Measurements from ENCODE around the gene KIR3DL3.
"Not testable (repeated sequence)": the region's sequence is repeated elsewhere in the genome, so short reads cannot be mapped to it uniquely, and the experiment has no call there.

Gene KIR3DL3

DNA sequence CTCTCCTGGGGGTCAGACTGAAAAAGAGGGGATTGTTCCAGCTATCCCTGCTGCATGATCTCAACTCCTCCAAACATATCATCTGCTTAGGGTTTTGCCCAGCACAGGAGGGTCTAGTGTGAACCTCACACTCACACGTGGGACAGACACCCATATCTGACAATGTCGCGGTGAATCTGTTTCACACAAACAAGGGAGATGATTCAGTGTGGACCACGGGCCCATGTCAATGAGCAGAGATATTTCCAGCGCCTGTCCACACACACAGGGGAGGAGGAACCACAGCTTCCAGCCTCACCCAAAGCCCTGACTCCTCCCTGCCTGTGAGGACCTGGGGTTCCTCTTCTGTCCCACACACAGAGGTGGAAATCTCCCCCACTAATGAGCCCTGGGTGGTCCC lies 29.6 kb upstream of the KIR3DL3 start:
- Histone ChIP-seq H4K8ac (ENCODE audit: low read depth, low read length) (no peak overlapping the region), H2BK12ac (ENCODE audit: low read length) (no peak overlapping the region), H2AK5ac (ENCODE audit: low read length) (no peak overlapping the region), H4K91ac (ENCODE audit: low read depth, low read length) (no peak overlapping the region), H3K9me3 (ENCODE audit: insufficient read depth, low read depth, low read length) (peaks cover 34% of the 10 kb centered on the region), H3K14ac (ENCODE audit: low read length) (no peak overlapping the region), H3K4me1 (ENCODE audit: control insufficient read depth in 1 of 2, insufficient read depth in 2 of 2, low read length in 2 of 2) (no peaks in the 10 kb centered on the region), H2BK120ac (ENCODE audit: insufficient read depth, low read length, poor library complexity) (no peak overlapping the region), H4K12ac (ENCODE audit: low read depth, low read length) (no peak overlapping the region), H2BK5ac (ENCODE audit: low read depth, low read length, poor library complexity) (no peak overlapping the region), H3K27me3 (ENCODE audit: insufficient read depth, low read length) (no peaks in the 10 kb centered on the region), H3K9ac (ENCODE audit: low read length) (no peak overlapping the region), H3K18ac (ENCODE audit: low read length) (no peak overlapping the region), H3K36me3 (ENCODE audit: control insufficient read depth in 1 of 2, insufficient read depth in 2 of 2, low read length in 2 of 2) (no peaks in the 10 kb centered on the region), H3K4me2 (ENCODE audit: low read length) (no peak overlapping the region), H3K23ac (ENCODE audit: low read length) (no peak overlapping the region), H3K79me2 (ENCODE audit: control insufficient read depth, insufficient read depth, low read length, poor library complexity) (no peaks in the 10 kb centered on the region), H3K27ac (ENCODE audit: low read depth, low read length) (no peak overlapping the region), H2AFZ (ENCODE audit: insufficient read depth, low read length, poor library complexity) (no peak overlapping the region), H3K4me3 (ENCODE audit: low read depth, low read length) (no peak overlapping the region), H3K4ac (ENCODE audit: low read depth, low read length) (no peak overlapping the region), H3K79me1 (ENCODE audit: low read length) (no peaks in the 10 kb centered on the region)
- DNase-seq = no peak
- no CpG with 5 or more reads among the region's 5 CpGs for WGBS (ENCODE audit: extremely low coverage, insufficient coverage, insufficient read length)

DNA sequence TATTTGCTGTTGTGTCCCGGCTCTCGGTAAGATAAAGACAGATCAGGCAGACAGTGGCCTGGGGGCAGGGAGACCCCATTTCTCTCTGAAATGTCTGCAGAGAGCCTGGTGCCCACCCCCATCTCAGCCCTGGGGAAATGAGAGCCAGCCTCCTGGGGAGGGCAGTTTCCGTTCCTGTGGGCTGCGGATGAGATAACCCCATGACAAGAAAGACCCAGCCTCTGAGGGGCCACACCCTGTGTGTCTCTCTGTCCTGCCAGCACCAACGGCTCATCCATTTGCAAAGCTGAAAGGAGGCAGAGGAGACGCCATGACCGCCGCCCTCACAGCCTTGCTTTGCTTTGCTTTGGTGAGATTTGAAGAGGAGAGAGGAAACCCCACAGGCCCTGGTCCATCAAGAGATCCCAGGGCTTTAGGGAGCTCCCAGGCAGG lies 28.1 kb upstream of the KIR3DL3 start:
- Histone ChIP-seq H3K27ac (ENCODE audit: low read depth, low read length) (no peak overlapping the region), H3K4me2 (ENCODE audit: low read length) (no peak overlapping the region), H3K79me2 (ENCODE audit: control insufficient read depth, insufficient read depth, low read length, poor library complexity) (no peaks in the 10 kb centered on the region), H2BK5ac (ENCODE audit: low read depth, low read length, poor library complexity) (no peak overlapping the region), H3K27me3 (ENCODE audit: insufficient read depth, low read length) (no peaks in the 10 kb centered on the region), H3K4me3 (ENCODE audit: low read depth, low read length) (no peak overlapping the region), H3K9me3 (ENCODE audit: insufficient read depth, low read depth, low read length) (peaks cover 44% of the 10 kb centered on the region), H3K9ac (ENCODE audit: low read length) (no peak overlapping the region), H2AFZ (ENCODE audit: insufficient read depth, low read length, poor library complexity) (no peak overlapping the region), H4K8ac (ENCODE audit: low read depth, low read length) (no peak overlapping the region), H2BK120ac (ENCODE audit: insufficient read depth, low read length, poor library complexity) (no peak overlapping the region), H3K18ac (ENCODE audit: low read length) (no peak overlapping the region), H3K4ac (ENCODE audit: low read depth, low read length) (no peak overlapping the region), H3K23ac (ENCODE audit: low read length) (no peak overlapping the region), H3K79me1 (ENCODE audit: low read length) (no peaks in the 10 kb centered on the region), H2AK5ac (ENCODE audit: low read length) (no peak overlapping the region), H2BK12ac (ENCODE audit: low read length) (no peak overlapping the region), H3K36me3 (ENCODE audit: control insufficient read depth in 1 of 2, insufficient read depth in 2 of 2, low read length in 2 of 2) (no peaks in the 10 kb centered on the region), H4K12ac (ENCODE audit: low read depth, low read length) (no peak overlapping the region), H3K4me1 (ENCODE audit: control insufficient read depth in 1 of 2, insufficient read depth in 2 of 2, low read length in 2 of 2) (no peaks in the 10 kb centered on the region), H4K91ac (ENCODE audit: low read depth, low read length) (no peak overlapping the region), H3K14ac (ENCODE audit: low read length) (no peak overlapping the region)
- no peak for DNase-seq
- no CpG with 5 or more reads among the region's 8 CpGs for WGBS (ENCODE audit: extremely low coverage, insufficient coverage, insufficient read length)

DNA sequence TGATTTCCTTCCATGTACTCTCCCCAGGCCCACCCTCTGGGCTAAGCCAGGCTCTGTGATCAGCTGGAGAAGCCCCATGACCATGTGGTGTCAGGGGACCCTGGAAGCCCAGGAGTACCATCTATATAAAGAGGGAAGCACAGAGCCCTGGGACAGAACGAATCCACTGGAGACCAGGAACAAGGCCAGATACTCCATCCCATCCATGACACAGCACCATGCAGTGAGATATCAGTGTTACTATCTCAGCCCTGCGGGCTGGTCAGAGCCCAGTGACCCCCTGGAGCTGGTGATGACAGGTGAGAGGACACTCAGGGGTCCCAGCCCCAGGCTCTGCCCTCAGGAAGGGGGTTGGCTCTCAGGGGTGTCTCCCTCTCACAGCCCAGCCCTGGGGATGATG lies 27.5 kb upstream of the KIR3DL3 start:
- no CpG with 5 or more reads among the region's 2 CpGs for WGBS (ENCODE audit: extremely low coverage, insufficient coverage, insufficient read length)
- H3K27me3 ChIP-seq (ENCODE audit: insufficient read depth, low read length) = no peaks in the 10 kb centered on the region

DNA sequence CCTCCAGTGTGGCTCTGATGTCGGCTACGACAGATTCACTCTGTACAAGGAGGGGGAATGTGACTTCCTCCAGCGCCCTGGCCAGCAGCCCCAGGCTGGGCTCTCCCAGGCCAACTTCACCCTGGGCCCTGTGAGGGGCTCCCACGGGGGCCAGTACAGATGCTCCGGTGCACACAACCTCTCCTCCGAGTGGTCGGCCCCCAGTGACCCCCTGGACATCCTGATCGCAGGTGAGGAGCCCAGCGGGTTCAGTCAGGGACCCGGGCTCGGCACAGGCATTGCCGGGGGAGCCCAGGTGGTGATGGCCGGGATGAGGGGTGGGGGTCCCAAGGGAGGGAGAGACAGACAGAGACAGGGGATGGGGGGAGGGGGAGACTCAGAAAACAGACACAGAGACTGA lies 26.5 kb upstream of the KIR3DL3 start:
- H4K12ac ChIP-seq (ENCODE audit: low read depth, low read length); H2AFZ ChIP-seq (ENCODE audit: insufficient read depth, low read length, poor library complexity); H3K27ac ChIP-seq (ENCODE audit: low read depth, low read length); H3K14ac ChIP-seq (ENCODE audit: low read length); H3K4me3 ChIP-seq (ENCODE audit: low read depth, low read length); H3K18ac ChIP-seq (ENCODE audit: low read length); H3K79me1 ChIP-seq (ENCODE audit: low read length); H3K23ac ChIP-seq (ENCODE audit: low read length); H3K79me2 ChIP-seq (ENCODE audit: control insufficient read depth, insufficient read depth, low read length, poor library complexity); H2AK5ac ChIP-seq (ENCODE audit: low read length); H3K27me3 ChIP-seq (ENCODE audit: insufficient read depth, low read length); H3K36me3 ChIP-seq (ENCODE audit: control insufficient read depth in 1 of 2, insufficient read depth in 2 of 2, low read length in 2 of 2); H2BK12ac ChIP-seq (ENCODE audit: low read length); H3K4me2 ChIP-seq (ENCODE audit: low read length); H2BK120ac ChIP-seq (ENCODE audit: insufficient read depth, low read length, poor library complexity); H4K8ac ChIP-seq (ENCODE audit: low read depth, low read length); H3K4ac ChIP-seq (ENCODE audit: low read depth, low read length); DNase-seq; H2BK5ac ChIP-seq (ENCODE audit: low read depth, low read length, poor library complexity); H3K9ac ChIP-seq (ENCODE audit: low read length); H3K4me1 ChIP-seq (ENCODE audit: control insufficient read depth in 1 of 2, insufficient read depth in 2 of 2, low read length in 2 of 2); H4K91ac ChIP-seq (ENCODE audit: low read depth, low read length): not testable (repeated sequence)
- H3K9me3 ChIP-seq (ENCODE audit: insufficient read depth, low read depth, low read length) = peaks cover 42% of the 10 kb centered on the region
- no CpG with 5 or more reads among the region's 13 CpGs for WGBS (ENCODE audit: extremely low coverage, insufficient coverage, insufficient read length)

More for the DNA sequence above, 27.5 kb upstream of the KIR3DL3 start:
- no peak overlapping the region for H2BK5ac ChIP-seq (ENCODE audit: low read depth, low read length, poor library complexity)
- H3K4me2 ChIP-seq (ENCODE audit: low read length) = no peak overlapping the region
- H3K79me2 ChIP-seq (ENCODE audit: control insufficient read depth, insufficient read depth, low read length, poor library complexity) = no peaks in the 10 kb centered on the region
- no peaks in the 10 kb centered on the region for H3K79me1 ChIP-seq (ENCODE audit: low read length)
- H2BK12ac ChIP-seq (ENCODE audit: low read length) = no peak overlapping the region
- H2BK120ac ChIP-seq (ENCODE audit: insufficient read depth, low read length, poor library complexity) = no peak overlapping the region
- no peak overlapping the region for H2AFZ ChIP-seq (ENCODE audit: insufficient read depth, low read length, poor library complexity)
- no peak overlapping the region for H3K14ac ChIP-seq (ENCODE audit: low read length)
- no peak for DNase-seq
- H4K8ac ChIP-seq (ENCODE audit: low read depth, low read length) = no peak overlapping the region
- H3K4me3 ChIP-seq (ENCODE audit: low read depth, low read length) = no peak overlapping the region
- no peaks in the 10 kb centered on the region for H3K4me1 ChIP-seq (ENCODE audit: control insufficient read depth in 1 of 2, insufficient read depth in 2 of 2, low read length in 2 of 2)
- no peak overlapping the region for H2AK5ac ChIP-seq (ENCODE audit: low read length)
- no peaks in the 10 kb centered on the region for H3K36me3 ChIP-seq (ENCODE audit: control insufficient read depth in 1 of 2, insufficient read depth in 2 of 2, low read length in 2 of 2)
- H3K23ac ChIP-seq (ENCODE audit: low read length) = no peak overlapping the region
- no peak overlapping the region for H3K4ac ChIP-seq (ENCODE audit: low read depth, low read length)
- H3K27ac ChIP-seq (ENCODE audit: low read depth, low read length) = no peak overlapping the region
- no peak overlapping the region for H3K18ac ChIP-seq (ENCODE audit: low read length)
- no peak overlapping the region for H3K9ac ChIP-seq (ENCODE audit: low read length)
- no peak overlapping the region for H4K91ac ChIP-seq (ENCODE audit: low read depth, low read length)
- H3K9me3 ChIP-seq (ENCODE audit: insufficient read depth, low read depth, low read length) = peaks cover 42% of the 10 kb centered on the region
- H4K12ac ChIP-seq (ENCODE audit: low read depth, low read length) = no peak overlapping the region
